Glomerular endothelial cell (primary cell): ENCODE measurements around the gene PSPN. TPM values are rescaled to one million over a fixed set of nuclear protein-coding genes. Genes with fewer than 3 reads are reported as not detected.

ENCODE experiments used
- DNase-seq: peaks from one replicate; pipeline ENCODE4 v3.0.0-alpha.2; 2011; ENCODE audit warnings: low read depth, low spot score; ENCODE audit errors: extremely low read depth
- total RNA-seq: library from RNA; depleted of rRNA; stranded (reverse); fragments of >200 nt; gene quantifications from 2 replicates; pipeline ENCODE4 v1.2.3, GENCODE V29; 2015

The PSPN gene
- total RNA-seq: 1.3 TPM in 2 replicates

GRCh38 chr19:6375411-6376010, at the start of gene PSPN:
Gene PSPN, minus strand, starts transcription at chr19:6375933. Its CDS starts 84 bp downstream, at chr19:6375849.
- DNase-seq: no peak

- DNase-seq: peak; percentile 100
Measured at GRCh38 chr19:6424939-6425731, 49.4 kb upstream of the PSPN start.

GRCh38 chr19:6424195-6424938, 48.6 kb upstream of the PSPN start, which contains the start of gene KHSRP:
Gene KHSRP, minus strand, starts transcription at chr19:6424811. Its CDS starts 110 bp downstream, at chr19:6424701.
- DNase-seq: no peak

GRCh38 chr19:6423499-6424194, 47.9 kb upstream of the PSPN start:
- no peak for DNase-seq

GRCh38 chr19:6421075-6422014, 45.6 kb upstream of the PSPN start:
- no peak for DNase-seq

GRCh38 chr19:6418562-6418932, 42.8 kb upstream of the PSPN start:
- no peak for DNase-seq

GRCh38 chr19:6417713-6418561, 42.2 kb upstream of the PSPN start:
- DNase-seq: no peak

GRCh38 chr19:6416658-6417405, 41.1 kb upstream of the PSPN start:
- DNase-seq: no peak

- DNase-seq: no peak
Measured at GRCh38 chr19:6415591-6416190, 40.0 kb upstream of the PSPN start.

GRCh38 chr19:6414793-6415590, 39.3 kb upstream of the PSPN start:
- DNase-seq: no peak

- no peak for DNase-seq
Measured at GRCh38 chr19:6413721-6414643, 38.2 kb upstream of the PSPN start.

- no peak for DNase-seq
Measured at GRCh38 chr19:6413291-6413690, 37.6 kb upstream of the PSPN start.

GRCh38 chr19:6412447-6413091, 36.8 kb upstream of the PSPN start:
- DNase-seq: no peak

- no peak for DNase-seq
Measured at GRCh38 chr19:6412061-6412446, 36.3 kb upstream of the PSPN start.

- no peak for DNase-seq
Measured at GRCh38 chr19:6409346-6409745, 33.6 kb upstream of the PSPN start.

GRCh38 chr19:6406401-6406800, 30.7 kb upstream of the PSPN start:
- no peak for DNase-seq
